GM08714 (cell line): Measurements from ENCODE around the gene CST5.
"Not testable (repeated sequence)": the region's sequence is repeated elsewhere in the genome, so short reads cannot be mapped to it uniquely, and the experiment has no call there.

Experiments used
- H3K4me3 ChIP-seq: fragments of 200-500 bp; sonication (Bioruptor generic); 2 replicates; pipeline ENCODE4 v1.5.1; 2014; ENCODE audit warnings: mild to moderate bottlenecking, low read length, inconsistent platforms
- ZNF274 ChIP-seq: IDR thresholded peaks from 2 replicates; pipeline ENCODE4 v1.6.1; 2012; ENCODE audit warnings: mild to moderate bottlenecking, low read depth, low read length

Gene CST5

DNA sequence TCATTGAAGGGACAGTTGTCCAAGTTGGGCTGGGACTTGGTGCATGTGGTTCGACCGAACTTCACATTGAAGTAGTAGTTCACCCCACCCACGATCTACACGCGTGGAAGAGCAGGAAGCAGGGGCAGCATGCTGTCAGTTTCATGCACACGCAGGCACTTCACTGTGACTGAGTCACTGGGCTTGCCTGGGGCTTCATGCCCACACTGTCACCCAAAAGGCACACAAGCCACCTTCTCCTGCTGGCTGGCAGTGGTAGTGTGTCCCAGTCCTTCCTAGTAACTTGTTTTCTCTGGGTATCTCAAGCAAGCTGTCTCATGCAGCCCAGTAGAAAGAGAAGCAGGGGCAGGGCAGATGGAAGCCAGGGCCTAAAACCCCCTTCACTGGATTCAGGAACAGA, 2.0 kb downstream of the CST5 start:
- H3K4me3 ChIP-seq: no peak overlapping the region
- TF ChIP-seq ZNF274: no peak

DNA sequence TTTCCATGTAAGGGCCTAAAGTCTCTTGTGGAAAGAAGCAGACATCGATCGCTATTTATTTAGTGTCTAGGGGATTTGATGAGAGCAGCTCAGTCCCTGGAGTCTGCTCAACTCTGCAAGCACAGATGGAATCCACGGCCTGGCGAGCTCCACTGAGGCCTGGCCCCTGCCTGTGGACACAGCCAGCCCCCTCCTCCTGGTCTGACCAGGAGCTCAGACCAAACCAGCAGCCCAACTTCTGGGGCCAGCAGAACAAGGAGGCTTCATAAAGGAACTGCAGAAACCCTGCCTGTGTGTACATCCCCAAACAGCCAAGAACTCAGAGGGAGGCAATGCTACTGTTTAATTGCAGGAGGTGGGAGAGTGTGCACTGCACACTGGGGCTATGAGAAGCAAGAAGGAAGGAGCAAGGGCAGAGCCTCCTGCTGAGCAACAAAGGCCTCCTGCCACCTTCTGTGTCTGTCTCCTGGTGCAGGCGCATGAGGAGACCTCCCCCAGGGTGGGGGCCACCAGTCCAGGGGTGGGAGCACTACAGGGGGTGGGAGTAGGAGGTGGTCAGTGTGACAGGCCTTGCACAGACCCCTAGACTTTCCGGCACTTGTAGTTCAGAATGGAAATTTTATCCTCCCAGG, 3.8 kb downstream of the CST5 start:
- H3K4me3 ChIP-seq: no peak overlapping the region
- no peak for TF ChIP-seq ZNF274

DNA sequence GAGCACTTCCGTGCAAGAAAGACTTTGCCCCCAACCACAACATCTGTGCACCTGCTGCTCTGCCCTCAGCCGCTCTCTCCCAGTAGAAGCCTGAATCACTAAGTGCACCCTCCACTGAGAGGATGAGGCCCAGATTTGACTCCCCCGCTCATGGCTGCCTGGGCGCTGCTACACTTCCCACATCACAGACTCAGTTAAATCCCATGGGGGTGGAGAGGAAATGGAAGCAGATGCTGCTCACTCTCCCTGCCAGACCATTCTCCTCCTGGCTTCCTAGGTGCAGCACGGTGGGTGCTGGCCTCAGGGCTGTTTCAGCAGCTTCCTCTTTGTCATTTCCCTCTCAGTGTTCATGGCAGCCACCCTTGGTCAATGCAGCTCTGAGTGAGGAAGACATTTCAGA, 4.8 kb downstream of the CST5 start:
- TF ChIP-seq ZNF274: no peak
- no peak overlapping the region for H3K4me3 ChIP-seq

DNA sequence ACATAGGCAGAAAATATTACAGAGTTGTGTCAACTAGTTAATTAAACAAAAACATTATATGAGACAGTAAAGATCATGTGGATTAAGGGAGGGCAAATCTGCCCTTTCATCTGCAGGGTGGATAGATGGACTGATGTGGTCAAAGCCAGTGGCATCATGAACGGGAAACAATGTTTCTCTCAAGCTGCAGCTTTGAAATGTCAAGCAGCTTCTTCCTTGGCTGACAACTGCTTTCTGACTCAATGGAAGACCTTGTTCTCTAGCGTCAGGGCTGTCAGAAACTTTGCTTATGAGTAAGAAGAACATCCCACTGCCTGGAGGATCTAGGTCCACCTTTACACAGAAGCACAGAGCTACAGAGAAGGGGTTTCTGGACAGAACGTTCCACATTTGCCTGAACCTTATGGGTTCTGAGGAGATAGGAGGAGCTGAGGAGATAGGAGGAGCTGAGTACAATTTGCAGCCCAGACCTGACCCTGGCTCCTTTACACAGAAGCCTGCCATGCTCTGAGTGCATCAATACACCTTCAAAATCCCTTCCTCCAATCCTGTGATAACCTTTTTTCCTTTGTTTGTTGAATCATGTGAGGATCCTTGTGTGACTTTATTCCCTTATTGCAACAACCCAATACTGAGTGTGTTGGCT, 6.1 kb downstream of the CST5 start:
- no peak for TF ChIP-seq ZNF274
- no peak overlapping the region for H3K4me3 ChIP-seq

DNA sequence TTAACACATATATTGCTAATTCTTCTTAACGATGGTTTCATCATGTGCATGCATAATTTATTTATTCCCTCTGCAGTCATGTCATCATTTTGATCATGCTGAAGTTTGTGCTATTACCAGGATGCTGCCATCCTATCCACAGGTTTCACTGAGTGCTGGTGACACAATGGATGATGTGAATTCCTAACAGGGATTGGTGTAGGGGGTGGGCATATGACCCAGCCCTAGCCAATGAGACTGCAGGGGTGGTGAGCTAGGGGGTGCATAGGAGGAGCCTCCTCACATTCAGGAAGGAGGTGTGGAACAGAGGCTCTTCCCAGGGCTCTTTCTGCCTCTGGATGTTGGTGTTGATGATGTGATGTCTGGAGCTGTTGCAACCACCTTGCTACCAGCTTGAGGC, 7.5 kb downstream of the CST5 start:
- TF ChIP-seq ZNF274: no peak
- no peak overlapping the region for H3K4me3 ChIP-seq

DNA sequence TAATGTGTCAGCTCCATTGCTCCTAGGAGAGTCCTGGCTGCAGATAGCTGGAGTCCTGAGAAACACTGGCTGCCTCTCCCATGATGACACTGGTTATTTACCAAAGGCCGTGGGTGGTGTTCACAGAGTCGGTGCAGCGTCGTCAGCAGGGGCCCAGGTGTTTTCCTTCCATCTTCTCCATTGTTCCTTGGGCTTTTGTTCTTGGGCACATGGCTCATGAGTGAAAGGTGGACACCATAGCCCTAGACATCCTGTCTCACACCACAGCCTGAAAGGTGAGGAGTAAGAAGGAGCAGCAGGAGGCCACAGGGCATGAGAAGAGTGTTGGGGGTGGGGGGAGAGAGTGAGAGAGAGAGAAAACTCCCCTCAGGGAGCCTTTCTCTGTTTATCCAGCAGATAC, 9.1 kb downstream of the CST5 start:
- no peak for TF ChIP-seq ZNF274
- H3K4me3 ChIP-seq: no peak overlapping the region

DNA sequence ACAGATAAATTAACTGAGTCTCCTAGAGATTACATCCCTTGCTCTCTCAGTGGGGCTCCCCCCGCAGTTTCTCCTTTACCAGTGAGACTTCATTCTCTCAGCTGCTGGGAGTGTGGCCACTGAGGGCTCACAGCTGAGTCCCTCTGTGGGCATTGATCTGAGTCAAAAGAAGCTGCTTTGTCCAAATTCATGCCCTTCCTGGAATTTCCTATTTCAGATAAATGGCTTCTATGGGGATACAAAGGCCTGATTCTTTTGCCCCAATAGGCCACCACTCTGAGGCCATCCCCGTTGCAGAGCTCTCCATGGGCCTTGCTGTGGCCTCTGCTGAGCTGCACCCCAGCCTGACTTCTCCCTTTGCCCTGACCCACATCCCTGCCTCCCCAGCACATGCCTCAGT, 10.0 kb downstream of the CST5 start:
- TF ChIP-seq ZNF274: no peak
- no peak overlapping the region for H3K4me3 ChIP-seq

DNA sequence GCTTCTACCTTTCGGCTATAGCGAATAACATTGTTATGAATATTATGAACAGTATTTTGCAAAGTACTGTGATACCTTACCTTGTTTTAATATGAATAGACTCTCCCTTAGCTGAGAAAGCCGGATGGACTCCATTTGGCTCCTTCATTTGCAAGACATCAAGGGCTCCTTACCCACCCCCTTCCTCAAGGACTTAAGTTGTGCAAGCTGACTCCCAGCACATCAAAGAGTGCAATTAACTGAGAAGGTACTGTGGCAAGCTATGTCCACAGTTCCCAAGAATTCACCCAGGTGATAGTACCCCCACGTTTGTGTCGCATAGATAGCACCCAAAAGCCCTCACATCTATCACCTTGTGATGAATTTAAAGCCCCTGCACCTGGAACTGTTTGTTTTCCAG, 11.2 kb downstream of the CST5 start:
- TF ChIP-seq ZNF274: no peak
- no peak overlapping the region for H3K4me3 ChIP-seq

DNA sequence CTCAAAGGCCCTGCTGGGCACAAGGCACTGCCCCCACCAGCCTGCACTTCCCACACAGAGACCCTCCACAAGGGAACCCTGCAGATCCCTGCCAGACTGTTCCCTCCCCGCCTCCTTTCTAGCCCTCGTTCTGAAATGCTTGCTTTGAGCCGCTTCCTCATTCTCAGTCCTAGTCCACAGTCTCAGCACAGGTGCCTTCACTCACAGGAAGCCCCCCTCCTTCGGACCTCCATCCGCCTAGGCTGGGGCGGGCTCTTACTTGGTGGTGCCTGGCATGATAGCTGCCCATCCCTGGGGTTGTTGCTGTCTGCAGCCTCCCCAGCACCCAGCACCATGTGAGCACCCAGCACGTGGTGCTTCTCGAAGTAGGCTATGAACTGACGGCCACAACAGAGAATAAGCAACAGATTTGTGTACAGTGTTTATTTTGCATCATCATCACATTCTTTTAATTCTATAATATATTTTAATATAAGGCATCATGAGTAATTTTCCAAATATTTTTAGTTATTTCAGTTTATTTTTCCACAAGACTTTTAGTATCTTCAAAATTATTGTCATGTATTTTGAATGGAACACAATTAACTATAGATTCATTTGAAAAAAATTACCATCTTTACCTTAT, 12.3 kb downstream of the CST5 start:
- TF ChIP-seq ZNF274: no peak
- no peak overlapping the region for H3K4me3 ChIP-seq

DNA sequence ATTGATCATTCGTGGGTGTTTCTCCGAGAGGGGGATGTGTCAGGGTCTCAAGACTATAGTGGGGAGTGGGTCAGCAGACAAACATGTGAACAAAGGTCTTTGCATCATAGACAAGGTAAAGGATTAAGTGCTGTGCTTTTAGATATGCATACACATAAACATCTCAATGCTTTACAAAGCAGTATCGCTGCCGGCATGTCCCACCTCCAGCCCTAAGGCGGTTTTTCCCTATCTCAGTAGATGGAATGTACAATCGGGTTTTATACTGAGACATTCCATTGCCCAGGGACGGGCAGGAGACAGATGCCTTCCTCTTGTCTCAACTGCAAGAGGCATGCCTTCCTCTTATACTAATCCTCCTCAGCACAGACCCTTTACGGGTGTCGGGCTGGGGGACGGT, 18.8 kb downstream of the CST5 start:
- not testable (repeated sequence) for H3K4me3 ChIP-seq

DNA sequence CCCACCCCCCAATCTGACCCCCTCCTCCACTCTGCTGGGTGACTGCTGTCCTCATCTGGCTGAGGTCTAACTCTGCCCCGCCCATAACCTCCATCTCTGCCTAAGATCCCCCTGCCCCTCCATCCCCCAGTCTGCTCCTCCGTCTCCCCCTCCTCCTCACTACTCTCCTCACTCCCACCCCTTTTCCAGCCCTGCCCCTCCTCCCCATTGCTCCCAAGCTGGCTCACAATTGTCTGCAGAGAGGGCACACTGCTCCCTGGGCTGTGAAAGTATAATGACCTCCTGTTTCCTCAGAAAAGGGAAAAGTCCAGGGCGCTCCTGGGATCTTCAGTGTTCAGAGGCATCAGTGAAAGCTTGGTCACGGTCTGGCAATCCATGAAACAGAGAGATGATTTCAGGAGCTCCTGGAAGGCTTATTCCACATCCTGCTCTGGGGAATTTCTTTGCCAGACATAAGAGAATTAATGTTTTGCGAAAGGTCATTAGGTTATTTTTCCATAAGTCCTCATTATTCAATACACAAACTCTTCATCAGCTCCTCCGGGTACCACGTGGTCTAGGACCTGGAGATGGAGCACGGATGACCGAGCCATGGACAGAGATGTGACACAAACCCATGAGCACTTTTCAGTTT, 21.5 kb downstream of the CST5 start:
- no peak for TF ChIP-seq ZNF274
- no peak overlapping the region for H3K4me3 ChIP-seq

DNA sequence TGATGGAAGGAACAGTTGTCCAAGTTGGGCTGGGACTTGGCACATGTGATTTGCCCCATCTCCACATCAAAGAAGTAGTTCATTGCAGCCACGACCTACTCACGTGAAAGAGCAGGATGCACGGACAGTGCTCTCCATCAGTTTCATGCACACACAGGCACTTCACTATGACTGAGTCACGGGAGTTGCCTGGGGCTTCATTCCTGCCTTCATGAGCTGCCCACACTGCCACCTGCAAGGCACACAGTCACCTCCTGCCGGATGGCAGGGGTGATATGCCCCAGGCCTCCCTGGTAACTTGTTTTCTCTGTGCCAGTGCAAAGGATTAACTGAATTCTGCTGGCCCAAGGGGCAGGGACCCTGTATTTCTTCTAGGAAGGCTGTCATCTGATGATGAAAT, 22.8 kb downstream of the CST5 start:
- TF ChIP-seq ZNF274: no peak

DNA sequence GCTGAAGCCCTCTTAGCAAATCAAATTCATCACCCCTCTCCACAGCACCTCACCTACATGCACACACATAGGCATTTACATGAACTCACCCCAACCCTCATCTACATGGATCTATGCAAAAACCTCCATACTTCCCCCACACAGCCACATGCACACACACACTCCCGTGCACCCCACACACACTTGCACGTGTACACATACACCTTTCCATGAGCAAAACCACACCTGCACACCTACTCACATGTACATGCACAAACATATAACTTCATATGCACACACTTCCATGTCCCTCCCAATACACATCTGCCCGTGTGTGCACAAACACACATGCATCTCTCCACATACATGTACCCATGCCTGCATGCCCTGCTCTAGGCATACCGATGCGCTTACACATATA, 23.3 kb downstream of the CST5 start:
- no peak for TF ChIP-seq ZNF274

More for the DNA sequence above, 22.8 kb downstream of the CST5 start:
- no peak overlapping the region for H3K4me3 ChIP-seq

DNA sequence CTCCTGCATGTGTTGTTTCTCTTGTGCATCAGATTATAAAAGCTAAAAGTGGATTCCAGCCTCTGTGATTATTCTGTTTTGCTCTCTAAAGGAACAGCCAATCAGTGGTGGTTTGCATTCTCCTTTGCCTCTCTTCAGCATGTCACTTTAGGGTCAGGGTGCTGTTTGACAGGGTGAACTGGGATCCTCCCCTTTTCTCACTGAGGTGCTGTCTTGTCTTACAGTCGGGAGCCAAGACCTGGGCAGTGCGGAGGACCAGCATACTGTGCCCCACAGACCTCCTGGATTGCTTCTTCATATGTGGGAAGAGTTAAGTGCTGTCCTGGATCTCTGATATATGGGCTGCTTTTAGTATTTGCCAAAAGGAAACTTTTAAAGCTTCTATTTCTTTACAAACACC, 37.9 kb downstream of the CST5 start:
- TF ChIP-seq ZNF274: no peak
- H3K4me3 ChIP-seq: no peak overlapping the region

More for the DNA sequence above, 23.3 kb downstream of the CST5 start:
- no peak overlapping the region for H3K4me3 ChIP-seq

DNA sequence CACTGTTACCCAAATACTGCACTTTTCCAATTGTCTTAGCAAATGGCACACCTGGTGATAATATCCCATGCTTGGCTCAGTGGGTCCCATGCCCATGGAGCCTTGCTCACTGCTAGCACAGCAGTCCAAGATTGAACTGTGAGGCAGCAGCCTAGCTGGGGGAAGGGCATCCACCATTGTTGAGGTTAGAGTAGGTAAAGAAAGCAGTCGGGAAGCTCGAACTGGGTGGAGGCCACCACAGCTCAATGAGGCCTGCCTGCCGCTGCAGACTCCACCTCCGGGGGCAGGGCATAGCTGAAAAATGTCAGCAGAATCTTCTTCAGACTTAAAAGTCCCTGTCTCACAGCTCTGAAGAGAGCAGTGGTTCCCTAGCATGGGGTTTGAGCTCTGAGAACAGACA, 43.8 kb downstream of the CST5 start:
- TF ChIP-seq ZNF274: no peak

More for the DNA sequence above, 43.8 kb downstream of the CST5 start:
- no peak overlapping the region for H3K4me3 ChIP-seq
